Measurements from ENCODE around the gene SDC3.

Gene SDC3

GRCh38 chr1:30887485-30888315 lies 20.9 kb downstream of the SDC3 start:
- no peak for DNase-seq

GRCh38 chr1:30886710-30887428 lies 21.7 kb downstream of the SDC3 start:
- no peak for DNase-seq

GRCh38 chr1:30885570-30886522 lies 22.7 kb downstream of the SDC3 start:
- DNase-seq: no peak

GRCh38 chr1:30884723-30885122 lies 23.8 kb downstream of the SDC3 start:
- no peak for DNase-seq

- DNase-seq: no peak
Observed at GRCh38 chr1:30883389-30884172, 25.0 kb downstream of the SDC3 start.

- no peak for DNase-seq
Observed at GRCh38 chr1:30882678-30883388, 25.7 kb downstream of the SDC3 start.

GRCh38 chr1:30881319-30882181 lies 27.0 kb downstream of the SDC3 start:
- no peak for DNase-seq

GRCh38 chr1:30880678-30881318 lies 27.8 kb downstream of the SDC3 start:
- DNase-seq: no peak

GRCh38 chr1:30879940-30880677 lies 28.4 kb downstream of the SDC3 start:
- peak; percentile 79 for DNase-seq

- no peak for DNase-seq
Observed at GRCh38 chr1:30879126-30879786, 29.3 kb downstream of the SDC3 start.

GRCh38 chr1:30878559-30878958 lies 30.0 kb downstream of the SDC3 start:
- DNase-seq: no peak

- DNase-seq: no peak
Observed at GRCh38 chr1:30878016-30878415, 30.5 kb downstream of the SDC3 start.

- no peak for DNase-seq
Observed at GRCh38 chr1:30877205-30877912, 31.2 kb downstream of the SDC3 start.

- no peak for DNase-seq
Observed at GRCh38 chr1:30876451-30877204, 31.9 kb downstream of the SDC3 start.

GRCh38 chr1:30875916-30876315 lies 32.6 kb downstream of the SDC3 start:
- DNase-seq: no peak

GRCh38 chr1:30875197-30875596 lies 33.4 kb downstream of the SDC3 start:
- no peak for DNase-seq

- DNase-seq: no peak
Observed at GRCh38 chr1:30874176-30874575, 34.4 kb downstream of the SDC3 start.

GRCh38 chr1:30872948-30873263 lies 35.7 kb downstream of the SDC3 start:
- peak; percentile 12 for DNase-seq

Data from NCI-H2227 treated with DMSO at 0.1 percent for 48 hours (cell line).